Measurements from ENCODE around the gene CD22.

Gene CD22

DNA sequence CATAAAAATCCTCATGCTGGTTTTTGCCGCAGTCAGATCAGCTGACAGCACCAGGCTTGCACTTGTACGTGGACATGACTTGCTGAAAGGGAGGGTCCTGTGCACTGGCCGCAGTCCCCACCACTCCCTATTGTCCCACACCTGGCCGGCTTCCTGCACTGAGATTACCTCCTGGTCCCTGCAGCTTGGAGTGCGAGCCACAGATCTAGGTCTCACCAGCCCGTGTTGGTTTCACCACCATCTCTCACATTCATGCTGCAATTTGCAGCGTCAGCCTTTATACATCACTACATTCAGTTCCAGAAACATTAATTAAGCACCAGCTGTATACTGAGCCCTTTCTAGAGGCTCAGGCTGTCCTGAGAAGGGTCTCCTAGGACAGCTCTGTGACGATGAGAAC is 15.0 kb upstream of the CD22 start:
- DNase-seq (ENCODE audit: low read depth in 3 of 3), result no peak

GRCh38 chr19:35314858-35315470 is 14.0 kb upstream of the CD22 start:
- no peak for DNase-seq (ENCODE audit: low read depth in 3 of 3)

GRCh38 chr19:35315883-35316282 is 13.1 kb upstream of the CD22 start:
- DNase-seq (ENCODE audit: low read depth in 3 of 3), result no peak

GRCh38 chr19:35316560-35316959 is 12.4 kb upstream of the CD22 start:
- no peak for DNase-seq (ENCODE audit: low read depth in 3 of 3)

DNA sequence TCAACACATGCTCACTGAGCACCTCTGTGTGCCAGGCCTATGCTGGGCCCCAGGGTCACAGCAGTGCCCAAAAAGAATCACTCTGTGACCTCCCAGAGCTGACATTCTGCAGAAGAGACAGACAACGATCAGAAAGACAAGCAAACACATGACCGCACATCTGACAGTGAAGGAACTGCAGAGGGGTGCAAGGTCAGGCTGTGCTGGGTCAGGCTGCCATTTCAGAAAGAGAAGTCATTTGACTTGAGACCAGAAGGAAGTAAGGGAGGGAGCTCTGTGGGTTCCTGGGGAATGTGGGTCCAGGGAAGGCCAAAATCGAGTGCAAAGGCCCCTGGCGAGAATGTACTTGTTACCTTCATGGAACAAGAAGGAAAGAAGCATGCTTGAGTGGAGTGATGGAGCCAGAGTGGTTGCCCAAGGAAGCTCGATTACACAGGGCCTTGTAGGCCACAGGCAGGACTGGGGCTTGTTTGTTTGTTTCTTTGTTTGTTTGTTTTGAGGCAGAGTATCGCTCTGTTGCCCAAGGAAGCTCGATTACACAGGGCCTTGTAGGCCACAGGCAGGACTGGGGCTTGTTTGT is 11.4 kb upstream of the CD22 start:
- no peak for DNase-seq (ENCODE audit: low read depth in 3 of 3)

DNA sequence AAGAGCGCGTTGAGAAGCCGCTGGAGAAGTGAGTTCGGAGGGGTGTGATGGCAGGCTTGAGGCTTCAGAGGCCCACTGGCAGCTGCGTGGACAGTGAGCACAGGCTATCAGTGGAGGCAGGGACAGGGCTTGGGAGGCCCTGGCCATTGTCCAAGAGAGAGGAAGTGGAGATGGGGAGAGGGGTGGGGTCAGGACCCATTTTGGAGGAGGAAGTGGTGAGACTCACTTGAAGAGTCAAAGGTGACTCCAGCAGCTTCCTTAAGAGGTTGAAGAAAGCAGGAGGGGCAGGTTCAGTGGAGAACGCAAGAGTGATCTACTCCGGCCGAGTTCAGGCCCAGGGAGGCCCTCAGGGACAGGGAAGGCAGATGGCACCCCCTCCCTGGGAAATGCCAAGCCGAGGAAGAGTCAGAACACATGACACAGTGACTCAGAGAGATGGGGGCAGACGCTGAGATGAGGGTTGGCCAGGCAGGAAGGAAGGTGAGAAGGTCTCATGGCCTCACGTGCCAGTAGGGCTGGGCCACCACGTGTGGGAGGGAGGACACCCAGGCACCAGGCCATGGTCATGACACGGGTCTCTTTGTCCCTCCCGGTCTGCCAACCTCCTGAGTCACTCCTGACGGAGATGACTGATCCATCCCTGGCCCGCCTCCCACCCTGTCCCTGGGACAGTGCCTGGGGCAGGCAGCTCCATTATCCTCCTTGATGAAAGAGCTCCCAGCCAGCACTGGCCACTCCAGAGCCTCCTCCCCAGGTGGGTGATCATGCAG is 10.1 kb upstream of the CD22 start:
- no peak for DNase-seq (ENCODE audit: low read depth in 3 of 3)

GRCh38 chr19:35320065-35320713 is 8.8 kb upstream of the CD22 start:
- DNase-seq (ENCODE audit: low read depth in 3 of 3), result no peak

DNA sequence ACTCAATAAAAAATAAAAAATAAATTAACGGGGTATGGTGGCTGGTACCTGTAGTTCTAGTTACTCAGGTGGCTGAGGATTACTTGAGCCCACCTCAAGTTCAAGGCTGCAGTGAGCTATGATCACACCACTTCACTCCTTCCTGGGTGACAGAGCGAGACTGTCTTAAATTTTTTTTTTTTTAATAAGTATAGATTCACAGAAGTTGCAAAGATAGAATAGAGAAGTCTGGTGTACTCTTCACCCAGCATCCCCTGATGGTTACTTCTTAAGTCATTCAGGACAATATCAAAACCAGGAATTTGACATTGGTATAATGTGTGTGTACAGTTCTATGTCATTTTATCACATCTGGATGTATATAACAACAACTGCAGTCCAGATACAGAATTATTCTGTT is 7.7 kb upstream of the CD22 start:
- DNase-seq (ENCODE audit: low read depth in 3 of 3), result no peak

GRCh38 chr19:35322014-35322413 is 7.0 kb upstream of the CD22 start:
- DNase-seq (ENCODE audit: low read depth in 3 of 3), result no peak

- no peak for DNase-seq (ENCODE audit: low read depth in 3 of 3)
Measured at GRCh38 chr19:35327642-35328041, 1.3 kb upstream of the CD22 start.

DNA sequence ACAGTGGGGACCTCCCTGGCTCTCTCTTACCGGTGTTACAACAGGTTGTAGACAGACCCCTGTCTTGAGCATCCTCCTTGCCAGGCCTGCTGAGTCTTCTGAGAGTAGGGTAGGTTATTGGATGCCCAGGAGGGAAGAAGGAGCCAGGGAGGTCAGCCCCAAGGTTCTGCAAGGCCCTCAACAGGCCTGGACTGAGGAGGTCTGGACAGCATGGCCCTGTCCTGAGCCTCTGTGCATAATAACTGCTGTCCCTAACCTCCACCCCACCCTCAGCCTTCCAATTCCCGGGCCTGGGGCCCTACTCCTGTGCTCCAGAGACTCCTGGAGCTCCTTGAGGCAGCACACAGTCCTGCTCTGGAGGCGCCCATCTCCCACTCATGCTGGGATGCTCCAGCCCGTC is 336 bp downstream of the CD22 start:
- DNase-seq (ENCODE audit: low read depth in 3 of 3), result no peak

DNA sequence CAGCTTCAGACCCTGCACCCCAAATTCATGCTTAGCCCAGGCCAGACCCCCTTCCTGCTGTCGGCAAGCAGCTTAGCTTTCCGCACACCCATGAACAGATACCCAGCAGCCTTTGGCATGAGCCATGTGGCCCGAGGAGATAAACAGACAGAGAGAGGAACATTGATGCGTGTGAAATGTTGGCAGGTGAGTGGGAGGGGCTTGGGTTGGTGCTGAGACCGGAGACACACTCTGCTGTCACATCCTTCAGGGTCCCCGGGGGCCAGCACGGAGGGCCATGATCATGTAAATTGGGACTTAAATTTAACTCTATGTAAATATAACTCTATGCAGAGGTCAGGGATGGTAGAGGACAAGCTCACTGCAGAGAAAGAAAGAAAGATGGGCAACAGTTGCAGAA is 1.5 kb downstream of the CD22 start:
- no peak for DNase-seq (ENCODE audit: low read depth in 3 of 3)

DNA sequence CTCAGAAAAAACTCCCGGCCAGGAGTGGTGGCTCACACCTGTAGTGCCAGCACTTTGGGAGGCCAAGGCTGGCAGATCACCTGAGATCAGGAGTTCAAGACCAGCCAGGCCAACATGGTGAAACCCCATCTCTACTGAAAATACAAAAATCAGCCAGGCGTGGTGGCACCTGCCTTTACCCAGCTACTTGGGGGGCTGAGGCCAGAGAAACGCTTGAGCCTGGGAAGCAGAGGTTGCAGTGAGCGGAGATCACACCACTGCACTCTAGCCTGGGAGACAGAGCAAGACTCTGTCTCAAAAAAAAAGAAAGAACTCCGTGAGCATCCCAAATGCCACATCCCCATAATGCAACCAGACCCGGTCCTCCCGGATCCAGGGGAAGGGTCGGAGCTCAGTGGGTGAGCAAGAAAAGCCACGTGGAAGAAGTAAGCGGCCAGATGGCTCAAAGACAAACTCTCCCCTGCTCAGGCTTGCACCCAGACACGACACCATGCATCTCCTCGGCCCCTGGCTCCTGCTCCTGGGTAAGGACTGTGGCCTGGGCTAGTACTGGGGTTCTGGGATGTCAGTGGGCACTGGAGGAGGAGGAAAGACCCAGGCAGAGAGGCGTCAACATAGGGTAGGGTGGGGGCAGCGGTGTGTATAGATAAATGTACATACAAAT is 2.7 kb downstream of the CD22 start:
- no peak for DNase-seq (ENCODE audit: low read depth in 3 of 3)

DNA sequence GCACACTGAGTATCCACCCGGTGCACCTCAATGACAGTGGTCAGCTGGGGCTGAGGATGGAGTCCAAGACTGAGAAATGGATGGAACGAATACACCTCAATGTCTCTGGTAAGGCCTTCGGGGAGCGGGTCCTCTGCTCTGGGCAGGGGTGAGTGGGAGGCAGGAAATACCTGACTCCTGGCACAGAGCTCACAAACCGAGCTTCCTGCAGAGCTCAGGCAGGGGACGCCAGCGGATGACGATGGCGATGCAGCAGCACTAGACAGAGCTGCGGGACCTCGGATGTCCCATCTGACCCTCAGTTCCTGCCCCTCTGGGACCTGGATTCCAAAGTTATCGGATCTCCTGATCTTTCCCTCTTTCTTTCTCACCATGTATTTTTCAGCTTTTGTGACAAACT is 3.8 kb downstream of the CD22 start:
- DNase-seq (ENCODE audit: low read depth in 3 of 3), result peak in 1 of 3 experiments; percentile 39

- no peak for DNase-seq (ENCODE audit: low read depth in 3 of 3)
Measured at GRCh38 chr19:35334144-35334753, 5.3 kb downstream of the CD22 start.

DNA sequence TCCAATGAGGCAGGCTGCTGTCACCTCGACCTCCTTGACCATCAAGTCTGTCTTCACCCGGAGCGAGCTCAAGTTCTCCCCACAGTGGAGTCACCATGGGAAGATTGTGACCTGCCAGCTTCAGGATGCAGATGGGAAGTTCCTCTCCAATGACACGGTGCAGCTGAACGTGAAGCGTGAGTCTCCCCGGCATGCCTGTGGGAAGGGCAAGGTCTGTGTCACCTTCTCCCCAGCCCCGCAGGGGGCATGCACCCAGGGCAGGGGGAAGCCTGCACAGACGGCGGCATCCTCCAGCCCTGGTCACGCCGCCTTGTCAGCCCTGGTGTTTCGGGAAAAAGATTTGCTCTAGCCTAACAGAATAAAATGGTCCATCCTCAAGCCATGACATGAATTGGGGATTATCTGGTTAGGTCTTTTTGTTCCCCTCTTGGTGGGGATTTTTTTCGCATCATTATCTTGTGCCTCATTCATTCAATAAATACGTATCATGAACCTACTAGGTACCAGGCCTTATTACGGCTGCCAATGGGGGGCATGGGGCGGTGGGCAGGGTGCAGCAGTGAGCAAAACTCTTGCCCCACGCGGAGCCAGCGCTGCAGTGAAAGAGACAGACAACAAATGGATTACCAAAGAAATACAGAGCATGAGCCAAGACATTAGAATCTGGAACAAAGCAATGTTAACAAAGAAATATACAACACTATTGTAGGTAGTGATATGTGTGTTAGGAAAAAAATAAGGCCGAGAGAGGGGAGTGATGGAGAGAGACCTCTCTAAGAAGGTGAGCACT is 7.4 kb downstream of the CD22 start:
- no peak for DNase-seq (ENCODE audit: low read depth in 3 of 3)

DNA sequence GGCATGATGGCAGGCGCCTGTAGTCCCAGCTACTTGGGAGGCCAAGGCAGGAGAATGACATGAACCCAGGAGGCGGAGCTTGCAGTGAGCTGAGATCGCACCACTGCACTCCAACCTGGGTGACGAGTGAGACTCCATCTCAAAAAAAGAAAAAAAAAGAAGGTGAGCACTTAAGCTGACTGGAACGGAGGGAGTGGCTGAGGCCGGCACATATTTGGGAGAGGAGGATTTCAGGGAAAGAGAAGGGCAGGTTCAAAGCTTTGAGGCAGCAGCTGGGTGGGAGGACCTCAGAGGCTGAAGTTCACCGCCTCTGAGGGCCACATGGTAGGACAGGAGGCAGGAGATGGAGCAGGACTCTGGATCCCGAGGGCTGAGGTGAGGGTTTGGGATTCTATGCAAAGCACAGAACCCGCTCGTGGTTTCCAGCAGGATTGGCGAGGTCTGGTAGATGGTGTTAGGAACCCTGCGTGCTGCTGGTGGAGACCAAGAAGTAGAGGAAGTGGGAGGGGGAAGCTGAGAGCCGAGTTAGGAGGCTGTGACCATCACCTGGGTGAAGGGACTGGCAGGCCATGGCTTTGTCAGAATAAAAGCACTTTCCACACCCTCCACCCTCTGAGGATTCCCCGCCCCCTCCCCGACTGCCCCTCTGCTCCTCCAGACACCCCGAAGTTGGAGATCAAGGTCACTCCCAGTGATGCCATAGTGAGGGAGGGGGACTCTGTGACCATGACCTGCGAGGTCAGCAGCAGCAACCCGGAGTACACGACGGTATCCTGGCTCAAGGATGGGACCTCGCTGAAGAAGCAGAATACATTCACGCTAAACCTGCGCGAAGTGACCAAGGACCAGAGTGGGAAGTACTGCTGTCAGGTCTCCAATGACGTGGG is 8.4 kb downstream of the CD22 start:
- no peak for DNase-seq (ENCODE audit: low read depth in 3 of 3)

DNA sequence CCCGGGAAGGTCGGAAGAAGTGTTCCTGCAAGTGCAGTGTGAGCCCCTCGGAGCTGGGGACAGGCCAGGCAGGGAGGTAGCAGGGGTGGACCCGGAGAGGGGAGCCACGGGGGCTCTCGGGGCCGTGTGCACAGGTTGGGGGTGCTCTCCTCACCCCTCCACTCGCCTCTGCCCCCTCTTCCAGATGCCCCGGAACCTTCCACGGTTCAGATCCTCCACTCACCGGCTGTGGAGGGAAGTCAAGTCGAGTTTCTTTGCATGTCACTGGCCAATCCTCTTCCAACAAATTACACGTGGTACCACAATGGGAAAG is 9.0 kb downstream of the CD22 start:
- no peak for DNase-seq (ENCODE audit: low read depth in 3 of 3)

DNA sequence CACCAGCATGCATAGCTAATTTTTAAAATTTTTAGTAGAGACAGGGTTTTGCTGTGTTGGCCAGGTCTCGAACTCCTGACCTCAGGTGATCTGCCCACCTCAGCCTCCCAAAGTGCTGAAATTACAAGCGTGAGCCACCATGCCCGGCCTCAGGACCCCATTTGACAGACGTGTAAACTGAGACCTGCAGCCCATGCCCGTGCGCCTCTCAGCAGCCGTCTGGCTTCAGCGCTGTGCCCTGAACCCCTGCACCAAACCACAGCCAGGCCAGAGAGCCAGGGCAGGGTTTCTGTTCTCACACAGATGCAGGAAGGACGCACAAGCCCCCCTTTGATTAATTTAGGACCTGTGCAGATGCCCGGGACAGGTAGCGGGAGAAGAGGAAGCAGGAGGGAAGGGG is 11.4 kb downstream of the CD22 start:
- DNase-seq (ENCODE audit: low read depth in 3 of 3), result no peak

GRCh38 chr19:35341006-35341405 is 12.0 kb downstream of the CD22 start:
- DNase-seq (ENCODE audit: low read depth in 3 of 3), result no peak
